Gastrocnemius medialis (tissue), 4 donors: ENCODE measurements around the gene TWSG1.

Experiments used
- POLR2A ChIP-seq, 2 donors: fragments of 450-650 bp; IDR thresholded peaks; one replicate each; pipeline ENCODE4 v1.6.1; 2017; ENCODE audit warnings: antibody characterized with exemption in 2 of 2, mild to moderate bottlenecking in 2 of 2, moderate library complexity in 2 of 2
- TF ChIP-seq, protein P1 (sequence below), 5 experiments: fragments of 450-650 bp in 3 of 5; fragments of 200-600 bp in 2 of 5; sonication (generic) in 2 of 5; IDR thresholded peaks in 4 of 5; conservative IDR thresholded peaks in 1 of 5; 1 replicate in 4 of 5; 2 replicates in 1 of 5; pipeline ENCODE4 v1.5.1; 2016 to 2019; ENCODE audit warnings: antibody characterized with exemption in 5 of 5, mild to moderate bottlenecking in 3 of 5, moderate library complexity in 3 of 5

DNA sequence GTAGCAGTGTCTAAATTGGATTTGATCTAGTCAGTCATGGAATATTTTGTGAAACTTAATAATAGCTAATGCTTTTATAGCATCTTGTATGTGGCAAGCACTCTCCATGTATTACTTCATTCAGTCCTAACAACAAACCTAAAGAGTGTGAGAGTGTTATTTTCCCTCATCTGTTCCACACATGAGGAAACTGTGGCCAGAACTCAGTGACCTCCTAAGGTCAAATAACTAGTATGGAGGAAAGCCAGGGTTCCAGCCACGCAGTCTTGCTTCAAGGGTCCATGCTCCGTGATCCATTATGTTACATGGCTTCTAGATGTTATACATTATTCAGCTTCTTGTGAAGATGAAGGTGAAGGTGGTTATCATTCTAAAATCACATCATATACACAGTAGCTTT is 45.5 kb downstream of the TWSG1 start:
- TF ChIP-seq, protein P1, sequence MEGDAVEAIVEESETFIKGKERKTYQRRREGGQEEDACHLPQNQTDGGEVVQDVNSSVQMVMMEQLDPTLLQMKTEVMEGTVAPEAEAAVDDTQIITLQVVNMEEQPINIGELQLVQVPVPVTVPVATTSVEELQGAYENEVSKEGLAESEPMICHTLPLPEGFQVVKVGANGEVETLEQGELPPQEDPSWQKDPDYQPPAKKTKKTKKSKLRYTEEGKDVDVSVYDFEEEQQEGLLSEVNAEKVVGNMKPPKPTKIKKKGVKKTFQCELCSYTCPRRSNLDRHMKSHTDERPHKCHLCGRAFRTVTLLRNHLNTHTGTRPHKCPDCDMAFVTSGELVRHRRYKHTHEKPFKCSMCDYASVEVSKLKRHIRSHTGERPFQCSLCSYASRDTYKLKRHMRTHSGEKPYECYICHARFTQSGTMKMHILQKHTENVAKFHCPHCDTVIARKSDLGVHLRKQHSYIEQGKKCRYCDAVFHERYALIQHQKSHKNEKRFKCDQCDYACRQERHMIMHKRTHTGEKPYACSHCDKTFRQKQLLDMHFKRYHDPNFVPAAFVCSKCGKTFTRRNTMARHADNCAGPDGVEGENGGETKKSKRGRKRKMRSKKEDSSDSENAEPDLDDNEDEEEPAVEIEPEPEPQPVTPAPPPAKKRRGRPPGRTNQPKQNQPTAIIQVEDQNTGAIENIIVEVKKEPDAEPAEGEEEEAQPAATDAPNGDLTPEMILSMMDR (IDR thresholded peaks at IDR 0.05 in 4 of 5, conservative IDR thresholded peaks at IDR 0.05 in 1 of 5) = no peak
- no peak for TF ChIP-seq POLR2A (IDR thresholded peaks at IDR 0.05)
